ENCODE results near the gene KLHL5.

DNA sequence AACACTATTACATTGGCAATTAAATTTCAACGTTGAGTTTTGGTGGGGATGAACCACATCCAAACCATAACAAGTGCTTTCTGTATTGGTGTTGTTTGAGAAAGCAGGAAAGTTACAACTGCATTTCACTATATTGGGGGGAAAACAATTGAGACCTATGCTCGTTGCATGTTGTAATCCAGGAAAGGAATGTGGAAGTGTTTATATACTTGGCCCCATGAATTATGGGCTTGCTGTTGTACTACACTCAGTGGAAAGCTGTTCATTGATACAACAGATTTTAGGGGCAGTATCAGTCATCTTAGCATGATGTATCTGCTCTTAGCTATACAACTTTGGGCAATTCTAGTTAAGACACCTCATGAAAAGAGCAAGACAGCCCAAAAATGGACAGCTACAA lies 52.4 kb downstream of the KLHL5 start:
- TF ChIP-seq, protein P1, sequence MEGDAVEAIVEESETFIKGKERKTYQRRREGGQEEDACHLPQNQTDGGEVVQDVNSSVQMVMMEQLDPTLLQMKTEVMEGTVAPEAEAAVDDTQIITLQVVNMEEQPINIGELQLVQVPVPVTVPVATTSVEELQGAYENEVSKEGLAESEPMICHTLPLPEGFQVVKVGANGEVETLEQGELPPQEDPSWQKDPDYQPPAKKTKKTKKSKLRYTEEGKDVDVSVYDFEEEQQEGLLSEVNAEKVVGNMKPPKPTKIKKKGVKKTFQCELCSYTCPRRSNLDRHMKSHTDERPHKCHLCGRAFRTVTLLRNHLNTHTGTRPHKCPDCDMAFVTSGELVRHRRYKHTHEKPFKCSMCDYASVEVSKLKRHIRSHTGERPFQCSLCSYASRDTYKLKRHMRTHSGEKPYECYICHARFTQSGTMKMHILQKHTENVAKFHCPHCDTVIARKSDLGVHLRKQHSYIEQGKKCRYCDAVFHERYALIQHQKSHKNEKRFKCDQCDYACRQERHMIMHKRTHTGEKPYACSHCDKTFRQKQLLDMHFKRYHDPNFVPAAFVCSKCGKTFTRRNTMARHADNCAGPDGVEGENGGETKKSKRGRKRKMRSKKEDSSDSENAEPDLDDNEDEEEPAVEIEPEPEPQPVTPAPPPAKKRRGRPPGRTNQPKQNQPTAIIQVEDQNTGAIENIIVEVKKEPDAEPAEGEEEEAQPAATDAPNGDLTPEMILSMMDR (IDR thresholded peaks at IDR 0.05; ENCODE audit: low read depth, low read length): no peak
- no peak for TF ChIP-seq POLR2A (IDR thresholded peaks at IDR 0.05; ENCODE audit: extremely low read depth, insufficient read length)
